Liver (tissue), 9 donors: ENCODE measurements around the gene OR4B1. TPM values are rescaled to one million over a fixed set of nuclear protein-coding genes. Genes with fewer than 3 reads are reported as not detected.

Source experiments
- DNase-seq: peaks from one replicate; pipeline ENCODE4 v3.0.0-alpha.2; 2017; ENCODE audit warnings: low spot score
- H3K27ac ChIP-seq, 2 donors: one replicate each; pipeline ENCODE4 v1.7.0; 2013; ENCODE audit warnings: inconsistent platforms in 2 of 2, low read length in 2 of 2, control low read depth in 1 of 2, low read depth in 1 of 2, mild to moderate bottlenecking in 1 of 2
- H3K27me3 ChIP-seq, 4 donors: one replicate each; pipeline versions ENCODE4 v1.6.1 to v1.7.0; 2013; ENCODE audit warnings: low read length in 3 of 4, inconsistent platforms in 1 of 4, mild to moderate bottlenecking in 1 of 4, moderate library complexity in 1 of 4; ENCODE audit not compliant: control insufficient read depth in 4 of 4, insufficient read depth in 4 of 4
- H3K36me3 ChIP-seq, 4 donors: one replicate each; pipeline versions ENCODE4 v1.6.1 to v1.7.0; 2013; ENCODE audit warnings: low read length in 3 of 4, mild to moderate bottlenecking in 3 of 4, low read depth in 1 of 4, moderate library complexity in 1 of 4; ENCODE audit not compliant: control insufficient read depth in 4 of 4, insufficient read depth in 3 of 4
- H3K4me1 ChIP-seq, 4 donors: one replicate each; pipeline versions ENCODE4 v1.6.1 to v1.7.0; 2013; ENCODE audit warnings: low read length in 3 of 4, mild to moderate bottlenecking in 3 of 4, moderate library complexity in 1 of 4; ENCODE audit not compliant: control insufficient read depth in 4 of 4, insufficient read depth in 4 of 4
- H3K4me3 ChIP-seq, 3 donors: one replicate each; pipeline versions ENCODE4 v1.6.1 to v1.7.0; 2013; ENCODE audit warnings: low read length in 3 of 3, control low read depth in 1 of 3, low read depth in 1 of 3, mild to moderate bottlenecking in 1 of 3
- H3K9ac ChIP-seq, 2 donors: one replicate each; pipeline ENCODE4 v1.7.0; 2013; ENCODE audit warnings: low read length in 2 of 2, mild to moderate bottlenecking in 2 of 2, moderate library complexity in 2 of 2, control low read depth in 1 of 2, low read depth in 1 of 2
- H3K9me3 ChIP-seq, 4 donors: one replicate each; pipeline versions ENCODE4 v1.6.1 to v1.7.0; 2013; ENCODE audit warnings: low read length in 3 of 4; ENCODE audit not compliant: control insufficient read depth in 4 of 4
- EGR1 ChIP-seq, 2 donors: IDR thresholded peaks; 2 replicates each; pipeline ENCODE4 v1.6.1; 2016 to 2018; ENCODE audit warnings: antibody characterized with exemption in 2 of 2, low read depth in 2 of 2
- FOXA1 ChIP-seq: IDR thresholded peaks from 2 replicates; pipeline ENCODE4 v1.6.1; 2016; ENCODE audit warnings: antibody characterized with exemption
- FOXA2 ChIP-seq: IDR thresholded peaks from 2 replicates; pipeline ENCODE4 v1.6.1; 2016; ENCODE audit warnings: antibody characterized with exemption
- GABPA ChIP-seq, 2 donors: IDR thresholded peaks in 1 of 2; conservative IDR thresholded peaks in 1 of 2; 2 replicates each; pipeline ENCODE4 v1.6.1; 2016; ENCODE audit warnings: antibody characterized with exemption in 2 of 2, mild to moderate bottlenecking in 1 of 2, moderate library complexity in 1 of 2
- HNF4G ChIP-seq: IDR thresholded peaks from 2 replicates; pipeline ENCODE4 v1.6.1; 2016; ENCODE audit warnings: antibody characterized with exemption
- JUND ChIP-seq, 2 donors: IDR thresholded peaks; 2 replicates each; pipeline ENCODE4 v1.6.1; 2016; ENCODE audit warnings: antibody characterized with exemption in 2 of 2
- NR2F2 ChIP-seq: IDR thresholded peaks from 2 replicates; pipeline ENCODE4 v1.6.1; 2016; ENCODE audit warnings: antibody characterized with exemption
- RXRA ChIP-seq, 2 donors: IDR thresholded peaks; 2 replicates each; pipeline ENCODE4 v1.6.1; 2017 to 2018; ENCODE audit warnings: antibody characterized with exemption in 2 of 2, mild to moderate bottlenecking in 1 of 2
- SP1 ChIP-seq: IDR thresholded peaks from 2 replicates; pipeline ENCODE4 v1.6.1; 2018; ENCODE audit warnings: antibody characterized with exemption, mild to moderate bottlenecking
- TAF1 ChIP-seq: conservative IDR thresholded peaks from 2 replicates; pipeline ENCODE4 v1.6.1; 2016; ENCODE audit warnings: antibody characterized with exemption, mild to moderate bottlenecking
- YY1 ChIP-seq: IDR thresholded peaks from 2 replicates; pipeline ENCODE4 v1.6.1; 2016; ENCODE audit warnings: antibody characterized with exemption, mild to moderate bottlenecking
- WGBS: extraction: QIAGEN DNeasy Blood & Tissue Kit; methylation state at CpG from one replicate; pipeline ENCODE4 v1.1.7; 2013; 5-methylcytosine and 5-hydroxymethylcytosine counted together
- polyA plus RNA-seq, 2 donors: library from polyadenylated mRNA; stranded (reverse) in 1 of 2; unstranded in 1 of 2; fragments of 200-250 nt in 1 of 2; fragments of >200 nt in 1 of 2; fragmentation: Nextera tagmentation in 1 of 2; extraction: Ambion mirVana in 1 of 2; gene quantifications; one replicate each; pipeline versions ENCODE4 v1.2.1 to v1.2.3, GENCODE V29; 2013 to 2015
- total RNA-seq, 2 donors: library from RNA; depleted of rRNA; stranded (reverse); fragments of >200 nt; gene quantifications; one replicate each; pipeline ENCODE4 v1.2.3, GENCODE V29; 2014
- TF ChIP-seq, protein P1 (sequence below): IDR thresholded peaks from 2 replicates; pipeline ENCODE4 v1.6.1; 2016; ENCODE audit warnings: antibody characterized with exemption
- TF ChIP-seq, protein P2 (sequence below): IDR thresholded peaks from 2 replicates; pipeline ENCODE4 v1.6.1; 2016; ENCODE audit warnings: antibody characterized with exemption, mild to moderate bottlenecking
- TF ChIP-seq, protein P3 (sequence below): IDR thresholded peaks from 2 replicates; pipeline ENCODE4 v1.6.1; 2016; ENCODE audit warnings: antibody characterized with exemption
- donor health status: healthy.
- donor health status: healthy.
- donor health status: healthy.
- donor health status: healthy.
- donor health status: healthy.

The OR4B1 gene
- total and polyA plus RNA-seq, 4 donors, result not detected

DNA sequence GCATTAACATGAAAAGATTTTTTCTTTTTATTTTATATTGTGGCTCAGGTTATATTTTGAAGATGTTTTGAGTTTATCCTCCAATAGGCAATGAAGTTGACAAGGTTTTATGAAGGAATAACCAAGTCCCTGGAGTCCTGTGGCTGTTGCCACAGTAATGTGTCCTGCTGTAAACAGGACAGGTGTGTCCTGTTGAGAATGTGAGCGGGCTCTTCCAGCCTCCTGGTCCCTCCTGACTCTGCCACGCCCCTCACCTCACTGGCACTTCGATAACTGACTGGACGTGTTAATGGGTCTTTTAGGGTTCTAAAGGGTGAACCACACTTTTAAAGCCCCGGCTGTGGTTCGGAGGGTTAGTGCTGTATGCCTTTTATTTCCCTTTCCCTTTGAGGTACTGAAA, 47.8 kb upstream of the OR4B1 start:
- H3K27me3 ChIP-seq, result no peaks in the 10 kb centered on the region
- no peak for TF ChIP-seq SP1
- TF ChIP-seq GABPA (IDR thresholded peaks at IDR 0.05 in 1 of 2, conservative IDR thresholded peaks at IDR 0.05 in 1 of 2), result no peak
- TF ChIP-seq, protein P1, sequence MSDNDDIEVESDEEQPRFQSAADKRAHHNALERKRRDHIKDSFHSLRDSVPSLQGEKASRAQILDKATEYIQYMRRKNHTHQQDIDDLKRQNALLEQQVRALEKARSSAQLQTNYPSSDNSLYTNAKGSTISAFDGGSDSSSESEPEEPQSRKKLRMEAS, result no peak
- TF ChIP-seq TAF1, result no peak
- 95% methylated on average over 6 of the region's 6 CpGs for WGBS
- no peak overlapping the region for H3K9ac ChIP-seq
- no peak overlapping the region for H3K4me3 ChIP-seq
- no peaks in the 10 kb centered on the region for H3K9me3 ChIP-seq
- H3K36me3 ChIP-seq, result peaks cover 5 to 28% (median 26%) of the 10 kb centered on the region in 4 donors
- H3K4me1 ChIP-seq, result no peaks in the 10 kb centered on the region
- no peak overlapping the region for H3K27ac ChIP-seq
- no peak for DNase-seq

DNA sequence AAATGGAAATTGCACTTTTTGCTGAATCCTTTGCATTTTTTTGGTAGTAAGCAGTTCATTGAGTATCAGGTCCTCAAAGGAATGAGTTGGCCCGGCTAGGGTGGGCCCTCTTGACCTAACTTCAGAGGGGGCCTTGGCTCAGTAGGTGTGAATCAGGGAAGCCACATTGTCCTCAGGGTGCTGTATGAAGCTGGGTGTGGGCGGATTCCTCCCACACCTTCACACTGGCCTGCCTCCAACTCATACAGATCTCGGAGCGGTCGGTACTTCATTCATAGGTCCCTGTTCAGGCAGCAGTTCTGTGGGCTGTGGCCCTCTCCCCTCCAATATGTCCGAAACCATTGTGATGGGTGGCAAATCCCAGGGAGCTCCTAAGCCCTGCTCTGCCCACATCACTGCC, 47.4 kb upstream of the OR4B1 start:
- H3K9ac ChIP-seq, result no peak overlapping the region
- WGBS, result 80% methylated on average over 6 of the region's 6 CpGs
- no peak for TF ChIP-seq EGR1 (IDR thresholded peaks at IDR 0.05; ENCODE audit: low read depth in 2 of 2)
- TF ChIP-seq FOXA1, result no peak
- TF ChIP-seq HNF4G, result no peak
- TF ChIP-seq NR2F2, result no peak
- TF ChIP-seq, protein P2, sequence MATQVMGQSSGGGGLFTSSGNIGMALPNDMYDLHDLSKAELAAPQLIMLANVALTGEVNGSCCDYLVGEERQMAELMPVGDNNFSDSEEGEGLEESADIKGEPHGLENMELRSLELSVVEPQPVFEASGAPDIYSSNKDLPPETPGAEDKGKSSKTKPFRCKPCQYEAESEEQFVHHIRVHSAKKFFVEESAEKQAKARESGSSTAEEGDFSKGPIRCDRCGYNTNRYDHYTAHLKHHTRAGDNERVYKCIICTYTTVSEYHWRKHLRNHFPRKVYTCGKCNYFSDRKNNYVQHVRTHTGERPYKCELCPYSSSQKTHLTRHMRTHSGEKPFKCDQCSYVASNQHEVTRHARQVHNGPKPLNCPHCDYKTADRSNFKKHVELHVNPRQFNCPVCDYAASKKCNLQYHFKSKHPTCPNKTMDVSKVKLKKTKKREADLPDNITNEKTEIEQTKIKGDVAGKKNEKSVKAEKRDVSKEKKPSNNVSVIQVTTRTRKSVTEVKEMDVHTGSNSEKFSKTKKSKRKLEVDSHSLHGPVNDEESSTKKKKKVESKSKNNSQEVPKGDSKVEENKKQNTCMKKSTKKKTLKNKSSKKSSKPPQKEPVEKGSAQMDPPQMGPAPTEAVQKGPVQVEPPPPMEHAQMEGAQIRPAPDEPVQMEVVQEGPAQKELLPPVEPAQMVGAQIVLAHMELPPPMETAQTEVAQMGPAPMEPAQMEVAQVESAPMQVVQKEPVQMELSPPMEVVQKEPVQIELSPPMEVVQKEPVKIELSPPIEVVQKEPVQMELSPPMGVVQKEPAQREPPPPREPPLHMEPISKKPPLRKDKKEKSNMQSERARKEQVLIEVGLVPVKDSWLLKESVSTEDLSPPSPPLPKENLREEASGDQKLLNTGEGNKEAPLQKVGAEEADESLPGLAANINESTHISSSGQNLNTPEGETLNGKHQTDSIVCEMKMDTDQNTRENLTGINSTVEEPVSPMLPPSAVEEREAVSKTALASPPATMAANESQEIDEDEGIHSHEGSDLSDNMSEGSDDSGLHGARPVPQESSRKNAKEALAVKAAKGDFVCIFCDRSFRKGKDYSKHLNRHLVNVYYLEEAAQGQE, result no peak
- TF ChIP-seq JUND (IDR thresholded peaks at IDR 0.05), result no peak
- no peak for TF ChIP-seq FOXA2
- TF ChIP-seq, protein P3, sequence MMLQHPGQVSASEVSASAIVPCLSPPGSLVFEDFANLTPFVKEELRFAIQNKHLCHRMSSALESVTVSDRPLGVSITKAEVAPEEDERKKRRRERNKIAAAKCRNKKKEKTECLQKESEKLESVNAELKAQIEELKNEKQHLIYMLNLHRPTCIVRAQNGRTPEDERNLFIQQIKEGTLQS, result no peak
- no peak for DNase-seq
- no peaks in the 10 kb centered on the region for H3K27me3 ChIP-seq
- H3K27ac ChIP-seq, result no peak overlapping the region
- no peaks in the 10 kb centered on the region for H3K9me3 ChIP-seq
- peaks cover 3 to 24% (median 22%) of the 10 kb centered on the region in 4 donors for H3K36me3 ChIP-seq
- no peak overlapping the region for H3K4me3 ChIP-seq
- no peaks in the 10 kb centered on the region for H3K4me1 ChIP-seq

DNA sequence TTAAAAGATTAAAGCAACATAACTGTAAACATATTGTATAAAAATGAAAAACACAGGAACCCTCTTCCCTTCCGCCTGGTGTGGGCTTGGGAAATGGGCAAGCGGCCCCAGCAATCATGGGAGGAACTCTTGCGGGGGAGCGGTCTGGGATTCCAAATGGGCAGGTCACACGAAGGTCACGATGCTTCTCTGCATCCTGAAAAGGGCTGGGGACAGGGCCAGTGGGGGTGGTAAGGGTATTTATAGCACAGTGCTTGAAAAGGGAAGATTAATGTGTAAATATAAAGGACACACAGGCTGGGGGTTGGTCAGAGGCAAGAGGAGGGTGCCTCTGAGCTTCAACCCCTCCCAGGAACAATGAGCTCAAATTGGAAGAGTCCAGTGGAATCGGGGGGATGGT, 46.9 kb upstream of the OR4B1 start:
- WGBS, result 84% methylated on average over 7 of the region's 7 CpGs
- no peak for DNase-seq
- Histone ChIP-seq H3K9me3 (no peaks in the 10 kb centered on the region), H3K27me3 (no peaks in the 10 kb centered on the region), H3K4me1 (no peaks in the 10 kb centered on the region), H3K4me3 (no peak overlapping the region), H3K27ac (no peak overlapping the region), H3K9ac (no peak overlapping the region), H3K36me3 (peaks cover 3 to 20% (median 19%) of the 10 kb centered on the region in 4 donors)
- TF ChIP-seq GABPA (IDR thresholded peaks at IDR 0.05 in 1 of 2, conservative IDR thresholded peaks at IDR 0.05 in 1 of 2), result no peak
- peak in 1 of 2 donors; percentile 9 for TF ChIP-seq RXRA (IDR thresholded peaks at IDR 0.05)
- no peak for TF ChIP-seq JUND (IDR thresholded peaks at IDR 0.05)
- no peak for TF ChIP-seq YY1
- TF ChIP-seq FOXA1, result no peak
- no peak for TF ChIP-seq FOXA2
